ENCODE data around the gene CDKN1B.

- TF ChIP-seq CTCF (IDR thresholded peaks at IDR 0.05) (no peak), SIN3A (IDR thresholded peaks at IDR 0.05; ENCODE audit: borderline replicate concordance, insufficient read depth, low read depth, low read length) (no peak), TCF7L2 (IDR thresholded peaks at IDR 0.05; ENCODE audit: low read depth, low read length) (no peak)
Observed at GRCh38 chr12:12724421-12725085, 7.4 kb downstream of the CDKN1B start.
